ENCODE results near the gene ARG2. TPM values are rescaled to one million over a fixed set of nuclear protein-coding genes. Genes with fewer than 3 reads are reported as not detected.

The ARG2 gene
- 1 to 10 TPM; 2.7 to 5.7 (median 4.3) TPM for polyA plus RNA-seq

DNA sequence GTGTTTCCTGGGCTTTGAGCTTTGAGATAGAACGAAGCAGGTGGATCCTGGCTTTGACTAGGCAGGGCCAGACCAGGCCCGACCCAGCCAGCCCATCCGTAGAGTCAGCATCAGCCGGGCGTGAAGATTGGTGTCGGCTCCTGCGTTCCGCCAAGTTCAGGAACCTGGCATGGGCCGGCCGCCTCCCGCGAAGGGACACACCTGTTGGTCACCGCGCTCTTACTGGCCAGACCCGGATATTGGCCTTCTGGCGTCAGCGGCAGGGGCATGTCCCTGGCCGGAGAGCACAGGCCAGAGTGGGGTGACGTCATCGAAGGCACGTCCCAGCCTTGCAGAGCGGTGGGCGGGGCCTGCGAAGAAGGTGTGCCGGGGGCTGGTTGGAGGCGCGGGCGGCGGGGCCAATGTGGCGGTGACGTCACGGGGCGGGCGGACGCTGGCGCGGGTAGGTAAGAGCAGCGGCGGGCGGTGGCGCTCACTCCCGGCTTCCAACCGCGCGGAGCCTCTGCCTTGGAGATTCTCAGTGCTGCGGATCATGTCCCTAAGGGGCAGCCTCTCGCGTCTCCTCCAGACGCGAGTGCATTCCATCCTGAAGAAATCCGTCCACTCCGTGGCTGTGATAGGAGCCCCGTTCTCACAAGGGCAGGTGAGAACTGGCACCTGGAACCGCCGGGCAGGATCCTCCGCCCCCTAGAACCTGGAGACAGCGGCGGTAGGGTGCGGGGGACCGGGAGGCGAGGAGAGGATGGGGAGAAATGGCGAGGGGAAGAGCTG lies at the start of gene ARG2:
Gene ARG2, plus strand, starts transcription at position 475 of the 771 bp plus-strand sequence. Its CDS starts 58 bp downstream, at position 533.
- 0 to 1% (median 0%) methylated on average over 55 to 62 of the region's 62 CpGs for WGBS, 3 donors
- H3K27ac ChIP-seq (ENCODE audit: low read depth, low read length): no peak within 1 kb of the TSS

DNA sequence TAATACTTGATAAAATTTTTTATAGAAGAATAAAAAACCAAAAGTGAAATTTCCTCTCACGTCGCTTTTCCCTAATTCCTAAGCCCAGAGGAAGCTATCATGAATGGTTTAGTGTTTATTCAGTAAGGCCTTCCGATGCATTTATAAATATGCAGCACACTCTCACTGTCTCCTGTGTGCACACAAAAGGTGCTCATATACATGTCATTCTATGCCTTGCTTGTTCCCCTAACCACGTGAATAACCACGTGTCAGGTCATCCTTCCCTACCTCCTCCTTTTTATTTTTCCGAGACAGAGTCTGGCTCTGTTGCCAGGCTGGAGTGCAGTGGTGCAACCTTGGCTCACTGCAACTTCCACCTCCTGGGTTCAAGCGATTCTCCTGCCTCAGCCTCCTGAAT lies 49.3 kb upstream of the ARG2 start:
- no peak overlapping the region for H3K27ac ChIP-seq (ENCODE audit: low read depth, low read length)
- 79 to 87% (median 81%) methylated on average over 7 of the region's 7 CpGs for WGBS, 3 donors

DNA sequence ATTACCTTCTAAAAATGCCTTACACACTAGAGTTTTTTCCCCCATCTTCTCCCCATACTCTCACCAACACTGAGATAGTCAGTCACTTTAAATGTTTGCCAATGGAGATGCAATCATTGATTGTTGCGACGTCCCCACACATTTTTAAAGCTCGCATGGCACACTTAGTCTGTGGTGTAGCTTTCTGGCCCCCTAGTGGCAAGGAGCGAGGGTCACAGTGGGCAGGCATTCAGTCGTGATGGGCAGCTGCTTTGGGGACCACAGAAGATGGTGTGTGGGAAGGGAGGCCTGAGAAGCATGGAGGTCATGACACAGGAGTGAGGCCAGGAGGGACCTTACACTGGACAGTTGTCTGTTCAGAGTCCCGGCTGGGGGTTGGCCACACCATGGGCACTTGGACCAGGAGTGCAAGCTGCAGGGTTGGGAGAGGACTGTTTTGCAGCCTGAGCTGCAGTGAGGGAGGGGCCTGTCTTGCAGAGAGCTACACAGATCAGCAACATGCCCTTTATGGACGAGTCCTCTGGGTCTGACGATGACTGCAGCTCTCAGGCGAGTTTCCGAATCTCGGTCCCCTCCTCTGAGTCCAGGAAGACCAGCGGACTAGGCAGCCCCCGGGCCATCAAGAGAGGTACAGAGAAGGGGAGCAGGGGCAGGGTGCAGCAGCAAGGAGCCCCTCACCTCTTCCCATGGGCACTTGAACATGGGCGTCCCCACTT lies 48.3 kb upstream of the ARG2 start:
- no peak overlapping the region for H3K27ac ChIP-seq (ENCODE audit: low read depth, low read length)
- WGBS, 3 donors: 41 to 48% (median 42%) methylated on average over 13 to 14 of the region's 14 CpGs

DNA sequence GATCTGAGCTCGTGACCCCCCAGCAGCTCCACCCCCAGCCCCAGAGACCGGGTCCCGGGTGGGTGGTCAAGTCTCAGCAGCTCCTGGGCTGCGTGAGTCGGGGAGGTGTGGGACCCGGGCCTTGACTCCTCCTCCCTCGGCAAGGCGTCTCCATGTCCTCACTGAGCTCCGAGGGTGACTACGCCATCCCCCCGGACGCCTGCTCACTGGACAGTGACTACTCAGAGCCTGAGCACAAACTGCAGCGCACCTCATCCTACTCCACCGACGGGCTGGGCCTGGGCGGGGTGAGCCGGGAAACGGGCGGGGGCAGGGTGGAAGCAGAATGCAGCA lies 47.8 kb upstream of the ARG2 start:
- no peak overlapping the region for H3K27ac ChIP-seq (ENCODE audit: low read depth, low read length)
- WGBS, 3 donors: 83 to 92% (median 86%) methylated on average over 19 of the region's 19 CpGs

DNA sequence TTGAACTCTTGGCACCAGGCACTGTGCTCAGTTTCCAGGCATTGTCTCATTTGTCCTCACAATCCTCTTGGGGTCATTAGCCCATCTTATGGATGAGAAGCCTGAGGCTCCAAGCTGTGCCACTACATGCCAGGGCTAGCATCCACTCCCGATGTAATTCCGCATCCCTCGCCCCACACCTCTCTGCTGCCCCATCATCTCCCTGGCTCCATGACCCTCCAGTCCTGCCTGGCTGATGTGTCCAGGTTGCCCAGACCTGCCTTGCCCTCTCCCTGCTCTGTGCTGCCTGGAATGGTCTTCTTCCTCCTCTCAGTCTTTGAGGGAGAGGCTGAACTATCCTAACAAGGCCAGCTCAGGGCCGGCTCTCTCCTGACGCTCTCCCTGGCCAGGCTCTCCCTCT lies 47.1 kb upstream of the ARG2 start:
- no peak overlapping the region for H3K27ac ChIP-seq (ENCODE audit: low read depth, low read length)
- 88 to 92% (median 92%) methylated on average over 5 of the region's 5 CpGs for WGBS, 3 donors

DNA sequence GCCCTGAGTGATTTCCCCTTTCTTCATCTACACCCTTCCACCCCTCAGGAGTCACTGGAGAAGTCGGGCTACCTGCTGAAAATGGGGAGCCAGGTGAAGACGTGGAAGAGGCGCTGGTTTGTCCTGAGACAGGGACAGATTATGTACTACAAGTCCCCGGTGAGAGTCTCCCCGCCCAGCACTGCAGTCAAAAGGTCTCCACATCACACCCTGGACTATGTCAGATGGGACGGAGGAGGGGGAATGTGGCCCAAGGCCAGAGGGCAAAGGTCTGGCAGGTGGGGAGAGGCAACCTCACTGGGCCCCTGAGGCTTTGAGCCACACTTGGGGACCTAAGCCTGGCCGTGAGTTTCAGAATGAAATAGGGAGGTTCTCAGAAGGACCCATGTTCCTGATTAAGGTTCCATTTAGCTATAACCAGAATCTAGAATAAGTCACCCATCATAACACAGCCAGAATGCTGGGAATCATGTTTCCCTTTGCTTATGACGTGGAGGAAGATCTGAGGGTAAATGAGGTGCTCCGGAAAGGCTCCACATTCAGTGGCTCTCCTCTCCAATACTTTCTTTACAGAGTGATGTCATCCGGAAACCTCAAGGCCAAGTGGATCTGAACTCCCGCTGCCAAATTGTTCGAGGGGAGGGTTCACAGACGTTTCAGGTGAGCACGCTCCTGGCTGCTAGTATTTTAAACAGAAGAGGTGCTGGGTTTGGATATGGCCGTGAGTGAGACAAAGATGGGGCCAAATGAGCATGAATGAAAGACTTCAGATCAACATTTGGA lies 46.3 kb upstream of the ARG2 start:
- no peak overlapping the region for H3K27ac ChIP-seq (ENCODE audit: low read depth, low read length)
- 67 to 85% (median 83%) methylated on average over 15 of the region's 15 CpGs for WGBS, 3 donors

DNA sequence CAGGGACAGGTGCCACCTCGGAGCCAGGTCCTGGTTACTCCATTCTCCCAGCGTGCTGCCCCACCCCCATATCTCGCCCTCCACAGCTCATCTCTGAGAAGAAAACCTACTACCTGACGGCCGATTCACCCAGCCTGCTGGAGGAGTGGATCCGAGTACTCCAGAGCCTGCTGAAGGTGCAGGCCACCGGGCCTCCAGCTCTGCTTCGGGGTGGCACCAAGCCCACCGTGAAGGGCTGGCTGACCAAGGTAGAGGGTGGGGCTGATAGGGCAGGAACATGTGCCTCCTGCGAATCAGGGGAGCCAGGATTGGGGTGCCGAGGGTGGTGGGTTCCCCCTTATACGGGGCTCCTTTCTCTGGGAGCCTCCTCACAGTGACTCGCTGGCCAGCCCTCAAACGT lies 45.6 kb upstream of the ARG2 start:
- 89 to 94% (median 89%) methylated on average over 13 to 14 of the region's 14 CpGs for WGBS, 3 donors
- no peak overlapping the region for H3K27ac ChIP-seq (ENCODE audit: low read depth, low read length)

DNA sequence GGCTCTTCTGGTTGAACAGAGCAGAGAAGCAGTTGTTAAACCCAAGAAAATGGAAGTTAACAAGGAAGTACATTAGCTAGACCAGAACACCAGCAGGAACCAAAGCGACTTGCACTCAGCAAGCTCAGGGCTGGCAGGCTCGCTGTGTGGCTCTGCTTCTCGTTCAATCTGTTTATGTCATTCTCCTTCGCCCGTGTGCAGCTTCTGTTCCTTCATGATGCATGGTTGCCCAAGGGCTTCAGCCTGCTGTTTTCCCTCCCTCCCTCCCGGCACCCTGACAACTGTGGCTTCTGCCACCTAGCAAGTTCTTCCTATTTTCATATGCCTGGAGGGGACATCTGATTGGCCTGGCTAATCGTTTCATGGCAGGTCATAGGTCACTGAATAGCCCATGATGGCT lies 44.9 kb upstream of the ARG2 start:
- H3K27ac ChIP-seq (ENCODE audit: low read depth, low read length): no peak overlapping the region
- WGBS, 3 donors: 81 to 95% (median 83%) methylated on average over 7 of the region's 7 CpGs

DNA sequence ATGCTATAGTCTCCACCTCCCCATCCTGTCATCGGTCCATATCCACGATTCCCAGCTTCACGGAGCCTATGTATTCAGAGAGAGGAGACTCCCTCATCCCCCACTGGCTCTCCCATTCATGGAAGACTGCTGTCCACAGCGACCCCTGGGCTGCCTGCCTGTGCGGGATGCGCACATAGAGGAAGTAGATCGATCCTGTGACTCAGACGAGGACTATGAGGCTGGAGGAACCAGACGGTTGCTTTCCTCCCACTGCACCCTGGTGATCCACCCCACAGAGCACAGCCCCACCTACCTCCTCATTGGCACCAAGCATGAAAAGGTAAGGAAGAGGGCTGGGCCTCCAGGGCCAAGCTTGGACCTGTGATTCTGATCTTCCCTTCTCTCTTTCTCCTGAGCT lies 44.0 kb upstream of the ARG2 start:
- WGBS, 3 donors: 64 to 83% (median 76%) methylated on average over 9 of the region's 9 CpGs
- no peak overlapping the region for H3K27ac ChIP-seq (ENCODE audit: low read depth, low read length)

DNA sequence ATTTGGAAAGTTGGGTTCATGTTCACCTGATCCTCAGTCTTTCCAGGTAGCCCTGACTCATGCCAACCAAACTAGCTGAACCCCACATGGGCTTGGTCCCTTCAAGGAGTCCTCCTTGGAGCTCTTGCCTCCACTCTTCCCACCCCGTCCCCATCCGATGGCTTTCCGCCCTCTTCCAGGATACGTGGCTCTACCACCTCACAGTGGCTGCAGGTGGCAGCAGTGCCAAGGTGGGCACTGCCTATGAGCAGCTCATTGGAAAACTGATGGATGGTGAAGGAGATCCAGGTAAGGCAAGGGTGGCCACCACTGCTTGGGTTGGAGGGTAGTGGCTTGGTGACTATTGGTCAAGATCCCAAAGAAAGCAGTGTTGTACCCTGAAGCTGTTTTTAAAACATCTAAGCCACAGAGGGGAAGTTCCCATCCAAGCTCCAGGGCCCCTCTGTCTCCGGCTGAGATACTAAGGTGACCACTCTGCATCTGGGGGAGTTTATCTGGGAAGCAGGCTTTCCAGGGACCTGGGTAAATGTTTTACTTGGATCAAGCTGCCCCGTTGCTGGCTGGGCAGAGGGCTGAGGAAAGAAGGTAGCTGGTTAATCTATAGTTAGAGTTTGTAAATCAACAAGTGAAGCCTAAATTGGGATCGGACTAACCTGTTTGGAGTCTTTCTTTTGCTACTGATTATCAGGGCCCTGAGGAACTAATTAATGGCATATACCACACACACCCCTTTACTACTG lies 43.3 kb upstream of the ARG2 start:
- H3K27ac ChIP-seq (ENCODE audit: low read depth, low read length): no peak overlapping the region
- 69 to 93% (median 91%) methylated on average over 7 of the region's 7 CpGs for WGBS, 3 donors

DNA sequence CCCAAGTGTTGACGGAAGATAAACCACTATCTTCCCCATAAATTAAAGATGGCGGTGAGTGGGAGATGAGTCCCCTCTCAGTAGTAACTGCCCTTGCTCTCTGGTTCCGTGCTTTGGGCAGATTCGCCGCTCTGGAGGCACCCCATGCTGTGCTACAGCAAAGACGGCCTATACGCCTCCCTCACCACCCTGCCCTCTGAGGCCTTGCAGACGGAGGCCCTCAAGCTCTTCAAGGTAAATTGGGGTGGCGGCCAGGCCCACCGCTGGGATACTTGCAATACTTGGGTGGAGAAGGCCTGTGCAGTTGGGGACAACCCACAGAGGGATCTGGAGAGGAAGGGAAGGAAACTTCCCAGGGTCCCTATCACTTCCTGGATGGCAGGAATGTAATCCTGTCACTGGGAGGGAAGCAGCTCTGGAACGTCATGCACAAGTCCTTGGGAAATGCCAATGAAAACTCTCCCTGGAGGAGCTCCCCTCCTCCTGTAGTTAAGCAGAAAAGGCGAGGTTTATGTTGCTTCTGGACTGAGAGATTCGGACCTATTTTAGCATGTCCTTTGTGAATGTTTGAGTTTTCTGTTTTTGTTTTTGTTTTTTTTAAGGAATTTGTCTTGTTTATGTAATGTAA lies 42.4 kb upstream of the ARG2 start:
- no peak overlapping the region for H3K27ac ChIP-seq (ENCODE audit: low read depth, low read length)
- WGBS, 3 donors: 79 to 82% (median 82%) methylated on average over 13 of the region's 13 CpGs

GRCh38 chr14:67577909-67578749 lies 41.6 kb upstream of the ARG2 start:
- H3K27ac ChIP-seq (ENCODE audit: low read depth, low read length): no peak overlapping the region
- WGBS, 3 donors: 76 to 87% (median 84%) methylated on average over 16 of the region's 16 CpGs

DNA sequence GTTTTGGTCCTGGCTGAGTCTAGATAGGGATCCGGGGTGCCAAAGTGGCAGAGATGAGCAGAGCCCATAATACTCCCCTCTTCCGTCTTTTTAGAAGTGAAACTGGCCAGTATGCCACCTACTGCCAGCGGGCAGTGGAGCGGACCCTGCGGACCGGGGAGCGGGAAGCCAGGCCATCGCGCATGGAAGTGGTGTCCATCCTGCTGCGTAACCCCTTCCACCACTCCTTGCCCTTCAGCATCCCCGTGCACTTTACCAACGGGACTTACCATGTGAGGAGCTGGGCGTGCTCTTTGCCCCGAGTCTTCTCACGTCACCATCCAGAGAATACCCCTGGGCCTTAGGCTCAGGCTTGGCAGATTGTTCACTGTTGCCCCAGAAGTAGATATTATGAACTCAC lies 40.7 kb upstream of the ARG2 start:
- no peak overlapping the region for H3K27ac ChIP-seq (ENCODE audit: low read depth, low read length)
- WGBS, 3 donors: 76 to 80% (median 77%) methylated on average over 15 of the region's 15 CpGs

DNA sequence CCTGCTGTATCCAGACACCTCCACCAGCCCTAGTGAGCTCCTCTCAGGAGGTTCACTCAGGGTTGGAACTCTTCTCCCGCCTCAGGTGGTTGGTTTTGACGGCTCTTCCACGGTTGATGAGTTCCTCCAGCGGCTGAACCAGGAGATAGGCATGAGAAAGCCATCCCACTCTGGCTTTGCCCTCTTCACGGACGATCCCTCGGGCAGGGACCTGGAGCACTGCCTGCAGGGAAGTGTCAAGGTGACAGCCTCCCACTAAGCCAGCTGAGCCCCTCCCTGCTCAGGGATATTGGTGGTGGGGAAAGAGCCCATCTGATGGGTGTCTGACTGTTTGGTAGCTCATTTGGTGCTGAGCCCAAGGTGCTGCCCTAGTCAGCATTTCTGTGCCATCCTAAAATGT lies 40.1 kb upstream of the ARG2 start:
- no peak overlapping the region for H3K27ac ChIP-seq (ENCODE audit: low read depth, low read length)
- WGBS, 3 donors: 88 to 89% (median 89%) methylated on average over 7 of the region's 7 CpGs

DNA sequence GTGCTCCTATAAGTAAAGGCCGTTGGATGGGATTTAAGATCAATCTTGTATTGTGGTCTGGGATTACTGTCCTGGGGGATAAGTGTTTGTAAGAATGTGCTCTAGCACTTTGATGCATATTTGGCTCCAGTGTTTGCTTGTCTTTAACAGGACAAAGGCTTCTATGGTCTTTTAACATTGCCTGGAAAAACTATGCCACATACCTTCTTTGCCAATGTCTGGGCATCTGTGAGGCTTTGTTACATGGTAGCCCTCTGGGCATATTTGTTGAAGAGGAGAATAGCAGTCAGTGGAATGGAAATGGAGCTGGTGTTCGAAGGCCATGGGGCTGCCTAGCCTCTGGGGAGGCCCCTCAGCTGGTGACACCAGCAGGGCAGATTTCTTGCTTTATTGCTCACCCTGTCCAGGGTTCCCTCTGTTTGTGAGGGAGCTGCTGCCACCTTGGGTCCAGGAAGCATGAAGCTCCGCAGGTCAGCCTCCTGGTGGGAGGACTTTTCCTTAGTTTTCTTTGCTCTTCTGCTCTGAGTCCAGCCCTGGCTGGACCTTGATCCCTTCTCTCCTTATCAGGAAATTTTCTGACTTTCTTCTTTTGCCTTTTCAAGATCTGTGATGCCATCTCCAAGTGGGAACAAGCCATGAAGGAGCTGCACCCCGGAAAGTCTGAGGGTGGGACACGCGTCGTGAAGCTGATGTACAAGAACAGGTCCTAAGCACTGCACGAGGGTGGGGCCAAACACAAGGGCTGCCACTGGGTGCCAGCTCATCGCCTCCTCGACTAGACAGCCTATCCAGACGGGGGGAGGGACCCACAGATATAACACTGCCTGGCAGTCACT lies 39.2 kb upstream of the ARG2 start:
- H3K27ac ChIP-seq (ENCODE audit: low read depth, low read length): no peak overlapping the region
- 86 to 88% (median 86%) methylated on average over 11 of the region's 11 CpGs for WGBS, 3 donors

- WGBS, 3 donors: 86 to 94% (median 91%) methylated on average over 1 of the region's 1 CpG
- no peak overlapping the region for H3K27ac ChIP-seq (ENCODE audit: low read depth, low read length)
Observed at GRCh38 chr14:67581643-67582042, 38.1 kb upstream of the ARG2 start.

DNA sequence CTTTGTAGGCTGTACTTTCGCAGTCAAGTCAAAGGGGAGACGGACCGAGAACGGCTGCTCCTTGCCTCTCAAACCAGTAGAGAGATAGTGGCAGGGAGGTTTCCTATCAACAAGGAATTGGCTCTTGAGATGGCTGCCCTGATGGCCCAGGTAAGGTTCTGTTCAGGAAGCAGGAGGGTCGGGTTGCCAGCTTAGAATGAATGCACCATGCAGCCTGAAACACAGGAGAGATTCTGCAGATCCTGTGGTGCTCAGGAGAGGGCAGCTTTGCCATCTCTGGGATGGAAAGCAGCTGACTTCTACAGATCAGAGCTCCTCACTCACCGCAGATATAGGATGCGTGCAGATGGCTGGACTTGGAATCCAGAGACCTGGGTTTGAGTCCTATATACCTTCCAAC lies 37.7 kb upstream of the ARG2 start:
- no peak overlapping the region for H3K27ac ChIP-seq (ENCODE audit: low read depth, low read length)
- 86 to 87% (median 87%) methylated on average over 7 of the region's 7 CpGs for WGBS, 3 donors
